ENCODE measurements around the gene ACAD11.
"Not testable (repeated sequence)": the region's sequence is repeated elsewhere in the genome, so short reads cannot be mapped to it uniquely, and the experiment has no call there.

Gene ACAD11

GRCh38 chr3:132564070-132564465, 95.5 kb downstream of the ACAD11 start:
- H3K27ac ChIP-seq, result no peak overlapping the region
- TF ChIP-seq CTCF (IDR thresholded peaks at IDR 0.05) (no peak), ZFX (IDR thresholded peaks at IDR 0.05; ENCODE audit: borderline replicate concordance) (no peak)

- H3K27ac ChIP-seq, result no peak overlapping the region
- TF ChIP-seq CTCF (IDR thresholded peaks at IDR 0.05) (no peak), ZFX (IDR thresholded peaks at IDR 0.05; ENCODE audit: borderline replicate concordance) (no peak)
Measured at GRCh38 chr3:132563420-132564069, 96.1 kb downstream of the ACAD11 start.

- H3K27ac ChIP-seq, result no peak overlapping the region
- TF ChIP-seq CTCF (IDR thresholded peaks at IDR 0.05) (no peak), ZFX (IDR thresholded peaks at IDR 0.05; ENCODE audit: borderline replicate concordance) (no peak)
Measured at GRCh38 chr3:132561003-132561402, 98.6 kb downstream of the ACAD11 start.

GRCh38 chr3:132556508-132557159, 103.0 kb downstream of the ACAD11 start:
- TF ChIP-seq ZFX (IDR thresholded peaks at IDR 0.05; ENCODE audit: borderline replicate concordance), result no peak
- no peak for TF ChIP-seq CTCF (IDR thresholded peaks at IDR 0.05)

GRCh38 chr3:132556036-132556386, 103.6 kb downstream of the ACAD11 start:
- not testable (repeated sequence) for H3K27ac ChIP-seq

More at GRCh38 chr3:132556508-132557159, 103.0 kb downstream of the ACAD11 start:
- no peak overlapping the region for H3K27ac ChIP-seq

- TF ChIP-seq CTCF (IDR thresholded peaks at IDR 0.05), result no peak
- no peak for TF ChIP-seq ZFX (IDR thresholded peaks at IDR 0.05; ENCODE audit: borderline replicate concordance)
Measured at GRCh38 chr3:132555306-132556035, 104.1 kb downstream of the ACAD11 start.

GRCh38 chr3:132554437-132554836, 105.2 kb downstream of the ACAD11 start:
- no peak overlapping the region for H3K27ac ChIP-seq
- TF ChIP-seq ZFX (IDR thresholded peaks at IDR 0.05; ENCODE audit: borderline replicate concordance) (no peak), CTCF (IDR thresholded peaks at IDR 0.05) (no peak)

More at GRCh38 chr3:132555306-132556035, 104.1 kb downstream of the ACAD11 start:
- no peak overlapping the region for H3K27ac ChIP-seq

All from 22Rv1 (cell line).